ENCODE results near the gene ETHE1.
"Not testable (repeated sequence)": the region's sequence is repeated elsewhere in the genome, so short reads cannot be mapped to it uniquely, and the experiment has no call there.

ETHE1 gene

DNA sequence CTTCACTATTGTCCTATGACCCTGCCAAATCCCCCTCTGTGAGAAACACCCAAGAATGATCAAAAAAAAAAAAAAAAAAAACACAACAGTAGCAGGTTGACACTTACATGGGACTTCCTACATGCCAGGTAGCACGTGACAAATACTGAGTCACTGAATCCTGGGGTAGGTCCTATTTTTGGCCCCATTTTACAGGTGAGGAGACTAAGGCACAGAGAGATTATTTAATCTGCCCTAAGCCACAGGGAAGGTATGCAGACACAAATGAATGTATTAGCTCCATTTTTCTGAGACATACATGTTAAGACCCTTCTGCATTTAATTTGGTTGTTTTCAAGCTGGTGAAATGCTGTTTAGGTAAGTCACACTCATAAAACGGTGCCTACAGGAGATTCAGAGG is 21.7 kb upstream of the ETHE1 start:
- no peak overlapping the region for H3K18ac ChIP-seq (ENCODE audit: low read length)
- H3K36me3 ChIP-seq (replicated peaks in 1 of 2; ENCODE audit: control insufficient read depth in 2 of 2, insufficient read depth in 2 of 2, low read length in 2 of 2), result peaks cover 42 to 88% of the 10 kb centered on the region in 2 donors
- no peak overlapping the region for H3K27ac ChIP-seq (replicated peaks; ENCODE audit: low read length)
- no peaks in the 10 kb centered on the region for H3K79me1 ChIP-seq (ENCODE audit: low read depth, low read length)
- no peak overlapping the region for H4K8ac ChIP-seq (ENCODE audit: low read depth, low read length)
- no peak overlapping the region for H3K14ac ChIP-seq (ENCODE audit: low read length)
- H2BK15ac ChIP-seq (ENCODE audit: low read length), result no peak overlapping the region
- no peak overlapping the region for H2BK5ac ChIP-seq (ENCODE audit: low read length)
- DNase-seq (ENCODE audit: low spot score), result no peak
- H3K4me2 ChIP-seq (ENCODE audit: insufficient read depth, low read length, poor library complexity, severe bottlenecking), result no peak overlapping the region
- no peaks in the 10 kb centered on the region for H3K9me3 ChIP-seq (replicated peaks in 1 of 2; ENCODE audit: control insufficient read depth in 2 of 2, insufficient read depth in 1 of 2, low read depth in 1 of 2, low read length in 2 of 2)
- no peaks in the 10 kb centered on the region for H3K4me1 ChIP-seq (ENCODE audit: control insufficient read depth in 2 of 2, insufficient read depth in 1 of 2, low read depth in 1 of 2, low read length in 2 of 2)
- H3K4ac ChIP-seq (ENCODE audit: low read length), result no peak overlapping the region
- no peaks in the 10 kb centered on the region for H3K27me3 ChIP-seq (ENCODE audit: control insufficient read depth in 3 of 3, insufficient read depth in 3 of 3, low read depth in 1 of 3, low read length in 3 of 3)
- H4K91ac ChIP-seq (ENCODE audit: low read depth, low read length, poor library complexity), result no peak overlapping the region
- H3K4me3 ChIP-seq (ENCODE audit: low read length in 2 of 2), result no peak overlapping the region
- H2AFZ ChIP-seq (ENCODE audit: low read length), result no peak overlapping the region
- H2AK5ac ChIP-seq (ENCODE audit: low read depth, low read length), result no peak overlapping the region
- no CpG with 5 or more reads among the region's 2 CpGs for WGBS, 2 donors (ENCODE audit: extremely low coverage in 2 of 2, insufficient read length in 2 of 2, insufficient replicate concordance in 1 of 2)
- no peak overlapping the region for H3K23ac ChIP-seq (ENCODE audit: low read depth, low read length, poor library complexity)
- H2BK12ac ChIP-seq (ENCODE audit: low read length), result no peak overlapping the region
- H2BK120ac ChIP-seq (ENCODE audit: low read depth, low read length), result no peak overlapping the region
- H3K9ac ChIP-seq (ENCODE audit: low read depth, low read length, poor library complexity), result no peak overlapping the region

DNA sequence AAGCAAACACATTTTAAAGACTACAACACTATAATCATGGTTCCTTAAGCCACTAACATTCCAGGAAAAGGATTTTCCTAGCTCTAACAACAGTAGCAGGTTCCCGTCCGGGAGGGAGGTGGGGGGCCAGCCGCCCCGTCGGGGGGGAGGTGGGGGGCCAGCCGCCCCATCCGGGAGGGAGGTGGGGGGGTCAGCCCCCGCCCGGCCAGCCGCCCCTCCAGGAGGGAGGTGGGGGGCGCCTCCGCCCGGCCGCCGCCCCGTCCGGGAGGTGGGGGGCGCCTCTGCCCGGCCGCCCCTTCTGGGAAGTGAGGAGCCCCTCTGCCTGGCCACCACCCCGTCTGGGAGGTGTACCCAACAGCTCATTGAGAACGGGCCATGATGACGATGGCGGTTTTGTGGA is 20.9 kb upstream of the ETHE1 start:
- H2BK120ac ChIP-seq (ENCODE audit: low read depth, low read length); H3K14ac ChIP-seq (ENCODE audit: low read length); H3K9ac ChIP-seq (ENCODE audit: low read depth, low read length, poor library complexity); H2BK15ac ChIP-seq (ENCODE audit: low read length); H3K18ac ChIP-seq (ENCODE audit: low read length); H2AK5ac ChIP-seq (ENCODE audit: low read depth, low read length); H2AFZ ChIP-seq (ENCODE audit: low read length); H2BK12ac ChIP-seq (ENCODE audit: low read length); H2BK5ac ChIP-seq (ENCODE audit: low read length); H3K4ac ChIP-seq (ENCODE audit: low read length); H3K79me1 ChIP-seq (ENCODE audit: low read depth, low read length); H4K8ac ChIP-seq (ENCODE audit: low read depth, low read length); H3K9me3 ChIP-seq (replicated peaks in 1 of 2; ENCODE audit: control insufficient read depth in 2 of 2, insufficient read depth in 1 of 2, low read depth in 1 of 2, low read length in 2 of 2); H3K4me1 ChIP-seq (ENCODE audit: control insufficient read depth in 2 of 2, insufficient read depth in 1 of 2, low read depth in 1 of 2, low read length in 2 of 2); H3K27me3 ChIP-seq (ENCODE audit: control insufficient read depth in 3 of 3, insufficient read depth in 3 of 3, low read depth in 1 of 3, low read length in 3 of 3); H3K4me2 ChIP-seq (ENCODE audit: insufficient read depth, low read length, poor library complexity, severe bottlenecking); H3K23ac ChIP-seq (ENCODE audit: low read depth, low read length, poor library complexity); H3K27ac ChIP-seq (replicated peaks; ENCODE audit: low read length); H3K4me3 ChIP-seq (ENCODE audit: low read length in 2 of 2); H4K91ac ChIP-seq (ENCODE audit: low read depth, low read length, poor library complexity); DNase-seq (ENCODE audit: low spot score): not testable (repeated sequence)
- peaks cover 44 to 88% of the 10 kb centered on the region in 2 donors for H3K36me3 ChIP-seq (replicated peaks in 1 of 2; ENCODE audit: control insufficient read depth in 2 of 2, insufficient read depth in 2 of 2, low read length in 2 of 2)
- no CpG with 5 or more reads among the region's 24 CpGs for WGBS, 2 donors (ENCODE audit: extremely low coverage in 2 of 2, insufficient read length in 2 of 2, insufficient replicate concordance in 1 of 2)

DNA sequence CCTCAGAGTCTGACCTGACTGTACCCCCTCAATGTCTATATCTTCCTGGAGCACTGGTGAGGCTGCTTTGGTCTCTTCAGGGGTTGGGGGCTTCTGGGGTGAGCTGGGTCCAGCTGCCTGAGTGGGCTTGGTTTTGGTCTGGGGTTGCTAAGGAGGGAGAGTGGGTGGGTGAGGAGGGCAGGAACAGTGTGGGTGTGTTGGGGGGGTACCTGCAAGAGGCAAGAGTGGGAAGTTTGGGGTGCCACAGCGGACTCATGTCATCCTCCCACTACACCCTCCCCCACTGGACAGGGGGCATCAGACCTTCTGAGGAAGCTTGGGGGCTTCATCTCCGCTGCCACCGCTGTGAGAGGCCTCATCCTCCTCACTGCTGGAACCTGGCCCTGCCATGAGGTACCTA is 19.6 kb upstream of the ETHE1 start:
- Histone ChIP-seq H3K4me2 (ENCODE audit: insufficient read depth, low read length, poor library complexity, severe bottlenecking) (no peak overlapping the region), H3K79me1 (ENCODE audit: low read depth, low read length) (no peaks in the 10 kb centered on the region), H3K4me1 (ENCODE audit: control insufficient read depth in 2 of 2, insufficient read depth in 1 of 2, low read depth in 1 of 2, low read length in 2 of 2) (no peaks in the 10 kb centered on the region), H2BK12ac (ENCODE audit: low read length) (no peak overlapping the region), H3K4ac (ENCODE audit: low read length) (no peak overlapping the region), H4K91ac (ENCODE audit: low read depth, low read length, poor library complexity) (no peak overlapping the region), H2AFZ (ENCODE audit: low read length) (no peak overlapping the region), H2BK5ac (ENCODE audit: low read length) (no peak overlapping the region), H3K14ac (ENCODE audit: low read length) (no peak overlapping the region), H4K8ac (ENCODE audit: low read depth, low read length) (no peak overlapping the region), H3K36me3 (replicated peaks in 1 of 2; ENCODE audit: control insufficient read depth in 2 of 2, insufficient read depth in 2 of 2, low read length in 2 of 2) (peaks cover 47 to 89% of the 10 kb centered on the region in 2 donors), H3K4me3 (ENCODE audit: low read length in 2 of 2) (no peak overlapping the region), H2AK5ac (ENCODE audit: low read depth, low read length) (no peak overlapping the region), H3K9me3 (replicated peaks in 1 of 2; ENCODE audit: control insufficient read depth in 2 of 2, insufficient read depth in 1 of 2, low read depth in 1 of 2, low read length in 2 of 2) (no peaks in the 10 kb centered on the region), H3K27me3 (ENCODE audit: control insufficient read depth in 3 of 3, insufficient read depth in 3 of 3, low read depth in 1 of 3, low read length in 3 of 3) (no peaks in the 10 kb centered on the region), H2BK120ac (ENCODE audit: low read depth, low read length) (no peak overlapping the region), H3K18ac (ENCODE audit: low read length) (no peak overlapping the region), H3K27ac (replicated peaks; ENCODE audit: low read length) (no peak overlapping the region), H3K9ac (ENCODE audit: low read depth, low read length, poor library complexity) (no peak overlapping the region), H2BK15ac (ENCODE audit: low read length) (no peak overlapping the region), H3K23ac (ENCODE audit: low read depth, low read length, poor library complexity) (no peak overlapping the region)
- no peak for DNase-seq (ENCODE audit: low spot score)
- no CpG with 5 or more reads among the region's 3 CpGs for WGBS, 2 donors (ENCODE audit: extremely low coverage in 2 of 2, insufficient read length in 2 of 2, insufficient replicate concordance in 1 of 2)

- Histone ChIP-seq H4K91ac (ENCODE audit: low read depth, low read length, poor library complexity) (no peak overlapping the region), H3K4me2 (ENCODE audit: insufficient read depth, low read length, poor library complexity, severe bottlenecking) (no peak overlapping the region), H3K4me1 (ENCODE audit: control insufficient read depth in 2 of 2, insufficient read depth in 1 of 2, low read depth in 1 of 2, low read length in 2 of 2) (no peaks in the 10 kb centered on the region), H3K4ac (ENCODE audit: low read length) (no peak overlapping the region), H3K79me1 (ENCODE audit: low read depth, low read length) (no peaks in the 10 kb centered on the region), H3K9me3 (replicated peaks in 1 of 2; ENCODE audit: control insufficient read depth in 2 of 2, insufficient read depth in 1 of 2, low read depth in 1 of 2, low read length in 2 of 2) (no peaks in the 10 kb centered on the region), H3K27ac (replicated peaks; ENCODE audit: low read length) (no peak overlapping the region), H2AFZ (ENCODE audit: low read length) (no peak overlapping the region), H2BK5ac (ENCODE audit: low read length) (no peak overlapping the region), H3K4me3 (ENCODE audit: low read length in 2 of 2) (no peak overlapping the region), H3K27me3 (ENCODE audit: control insufficient read depth in 3 of 3, insufficient read depth in 3 of 3, low read depth in 1 of 3, low read length in 3 of 3) (no peaks in the 10 kb centered on the region), H2BK12ac (ENCODE audit: low read length) (no peak overlapping the region), H2BK15ac (ENCODE audit: low read length) (no peak overlapping the region), H3K36me3 (replicated peaks in 1 of 2; ENCODE audit: control insufficient read depth in 2 of 2, insufficient read depth in 2 of 2, low read length in 2 of 2) (peaks cover 48 to 89% of the 10 kb centered on the region in 2 donors), H2AK5ac (ENCODE audit: low read depth, low read length) (no peak overlapping the region), H4K8ac (ENCODE audit: low read depth, low read length) (peak overlapping the region; percentile 17), H3K23ac (ENCODE audit: low read depth, low read length, poor library complexity) (peak overlapping the region; percentile 43), H3K18ac (ENCODE audit: low read length) (no peak overlapping the region), H3K14ac (ENCODE audit: low read length) (no peak overlapping the region), H2BK120ac (ENCODE audit: low read depth, low read length) (no peak overlapping the region), H3K9ac (ENCODE audit: low read depth, low read length, poor library complexity) (no peak overlapping the region)
- WGBS, 2 donors (ENCODE audit: extremely low coverage in 2 of 2, insufficient read length in 2 of 2, insufficient replicate concordance in 1 of 2), result no CpG with 5 or more reads among the region's 2 CpGs
- no peak for DNase-seq (ENCODE audit: low spot score)
These were observed 19.0 kb upstream of the ETHE1 start for GRCh38 chr19:43545981-43546380.

All from neuronal stem cell (in vitro differentiated cells).